HG02571 (cell line): ENCODE data around the gene ADAMTS7.
"Not testable (repeated sequence)": the region's sequence is repeated elsewhere in the genome, so short reads cannot be mapped to it uniquely, and the experiment has no call there.

Experiments used
- ATAC-seq: cut with Tn5 transposase; IDR thresholded peaks from one replicate; pipeline ENCODE4 v1.9.1; 2021; ENCODE audit warnings: mild to moderate bottlenecking, moderate library complexity; ENCODE audit not compliant: unreplicated experiment

Gene ADAMTS7

DNA sequence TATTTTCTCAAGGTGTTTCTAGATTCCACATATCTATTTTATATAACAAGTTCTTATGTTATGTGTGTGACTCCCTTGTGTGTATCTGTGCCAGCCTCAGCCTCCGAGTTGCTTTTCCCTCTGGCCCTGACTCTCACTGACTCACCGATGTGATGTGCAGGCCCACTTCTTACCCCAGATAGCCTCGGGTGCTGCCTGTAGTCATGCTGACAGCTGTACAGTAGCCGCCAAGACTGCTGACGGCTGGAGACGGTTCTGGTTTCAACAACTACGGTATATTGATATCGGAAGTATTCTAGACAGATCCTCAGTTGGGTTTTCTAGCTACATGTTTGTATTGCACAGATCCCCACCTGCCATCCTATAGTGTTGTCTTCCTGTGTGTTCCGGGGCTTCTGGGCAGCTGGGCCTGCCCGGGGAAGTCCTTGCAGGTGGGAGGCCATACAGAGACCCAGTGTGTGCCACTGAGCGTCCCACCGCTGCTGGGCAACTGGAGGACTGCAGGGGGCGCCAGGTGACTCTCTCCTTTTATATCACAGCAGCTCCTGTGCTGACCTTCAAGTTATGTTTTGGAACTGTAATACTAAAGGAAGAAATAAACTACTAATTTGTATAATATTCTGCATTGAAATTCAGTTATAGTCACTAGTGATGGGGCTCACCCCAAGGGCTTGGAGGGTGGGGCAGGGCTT lies 55.2 kb downstream of the ADAMTS7 start:
- ATAC-seq: not testable (repeated sequence)

DNA sequence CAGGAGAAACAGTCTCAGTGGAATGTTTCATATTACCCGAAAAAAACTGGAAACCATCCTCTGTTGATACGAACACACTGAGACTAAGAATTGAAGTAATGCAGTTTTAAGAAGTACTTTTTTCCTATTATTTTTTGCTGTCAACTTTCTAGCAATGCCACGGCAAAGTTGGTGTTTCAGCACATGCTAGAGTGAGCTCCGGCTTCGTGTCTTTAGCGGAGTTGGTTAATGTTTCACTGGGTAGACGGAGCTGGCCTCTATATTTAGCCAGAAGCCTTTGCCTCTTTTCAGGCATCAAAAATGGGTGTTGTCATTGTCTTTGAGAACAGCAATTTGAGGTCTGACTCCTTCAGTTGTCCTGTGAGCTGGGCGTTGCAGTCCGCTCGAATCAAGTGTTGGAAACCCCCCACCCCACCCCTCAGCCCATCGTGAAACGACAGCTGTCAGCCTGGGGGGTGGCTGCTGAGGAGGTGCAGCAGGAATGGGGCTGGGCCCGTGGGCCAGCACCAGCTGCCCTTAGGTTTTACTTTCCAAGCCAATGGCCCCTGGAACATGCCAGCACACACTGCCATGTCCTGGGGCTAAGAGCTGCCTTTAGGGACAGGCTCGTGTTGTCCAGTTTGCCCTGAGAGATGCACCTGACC lies 56.5 kb downstream of the ADAMTS7 start:
- not testable (repeated sequence) for ATAC-seq

- ATAC-seq: not testable (repeated sequence)
These were observed 57.3 kb downstream of the ADAMTS7 start for GRCh38 chr15:78753751-78754535.

- not testable (repeated sequence) for ATAC-seq
These were observed 58.0 kb downstream of the ADAMTS7 start for GRCh38 chr15:78753359-78753659.

GRCh38 chr15:78752492-78753358 lies 58.5 kb downstream of the ADAMTS7 start:
- ATAC-seq: no peak

- no peak for ATAC-seq
These were observed 59.7 kb downstream of the ADAMTS7 start for GRCh38 chr15:78751602-78751979.

- ATAC-seq: peak; percentile 80
These were observed 60.2 kb downstream of the ADAMTS7 start for GRCh38 chr15:78750974-78751601.

- ATAC-seq: no peak
These were observed 60.7 kb downstream of the ADAMTS7 start for GRCh38 chr15:78750566-78750965.

GRCh38 chr15:78749831-78750230 lies 61.4 kb downstream of the ADAMTS7 start:
- ATAC-seq: no peak

GRCh38 chr15:78747877-78748276 lies 63.4 kb downstream of the ADAMTS7 start:
- ATAC-seq: not testable (repeated sequence)

GRCh38 chr15:78741674-78742073 lies 69.6 kb downstream of the ADAMTS7 start:
- not testable (repeated sequence) for ATAC-seq

GRCh38 chr15:78740904-78741274 lies 70.4 kb downstream of the ADAMTS7 start:
- ATAC-seq: no peak

- no peak for ATAC-seq
These were observed 71.0 kb downstream of the ADAMTS7 start for GRCh38 chr15:78739996-78740903.

- ATAC-seq: no peak
These were observed 72.1 kb downstream of the ADAMTS7 start for GRCh38 chr15:78739206-78739605.

DNA sequence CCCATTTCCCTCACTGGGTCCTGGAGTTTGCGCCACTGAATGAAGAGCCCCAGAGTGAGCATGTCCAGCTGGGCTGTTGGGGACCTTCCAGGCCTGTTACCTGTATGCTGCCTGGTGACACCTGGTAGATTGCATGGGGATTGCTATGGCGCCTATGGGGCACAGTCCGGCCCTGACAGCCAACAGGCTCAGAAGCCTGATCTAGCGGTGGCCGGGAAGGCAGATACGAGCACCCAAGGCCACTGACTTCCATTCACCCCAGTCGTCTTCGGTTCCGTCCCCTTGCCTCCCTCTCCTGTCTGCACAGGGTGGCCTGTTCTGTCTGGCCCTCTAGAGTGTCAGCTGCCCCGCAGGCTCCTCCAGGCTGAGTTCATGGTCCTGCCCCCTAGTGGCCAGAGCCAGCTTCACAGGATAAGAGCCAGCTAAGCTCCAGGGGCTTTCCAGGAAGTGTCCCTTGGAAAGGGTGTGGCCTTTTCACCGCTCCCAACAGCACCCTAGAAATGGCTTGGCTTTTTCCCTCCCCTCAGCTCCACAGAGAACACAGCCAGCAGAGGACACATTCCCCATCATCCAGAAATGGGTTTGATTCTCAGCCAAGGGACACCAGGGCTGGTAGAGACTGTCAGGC lies 73.2 kb downstream of the ADAMTS7 start:
- ATAC-seq: not testable (repeated sequence)

DNA sequence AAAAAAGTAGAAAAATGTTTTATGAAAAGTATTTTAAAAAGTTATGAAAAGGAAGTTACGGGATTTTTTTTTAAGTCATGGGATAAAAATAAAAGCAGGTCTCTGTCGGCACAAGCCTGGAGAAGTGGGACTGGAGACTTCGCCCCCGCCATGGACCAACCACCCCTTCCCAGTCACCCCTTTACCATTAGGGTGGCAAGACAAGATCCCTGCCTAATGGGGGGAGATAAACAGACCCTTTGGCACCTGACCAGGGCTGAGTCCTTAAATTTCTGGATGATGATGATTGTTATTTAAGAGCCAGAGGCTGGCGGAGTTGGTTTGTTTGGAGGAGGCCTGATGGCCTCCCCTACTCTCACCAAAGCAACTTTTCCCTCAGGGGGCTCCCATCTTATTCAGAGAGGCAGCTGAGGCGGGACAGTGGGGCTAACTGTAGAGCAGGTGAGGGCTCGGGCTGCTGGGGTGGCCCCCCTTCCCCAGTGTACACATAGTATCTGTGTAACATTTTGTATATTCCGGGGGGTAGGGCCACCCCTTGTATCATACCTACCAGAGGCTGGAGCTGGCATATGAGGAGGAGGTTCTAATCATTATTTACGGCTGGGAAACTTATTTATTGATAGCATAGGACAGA lies 74.0 kb downstream of the ADAMTS7 start:
- ATAC-seq: no peak

- not testable (repeated sequence) for ATAC-seq
These were observed 75.0 kb downstream of the ADAMTS7 start for GRCh38 chr15:78736286-78736685.

DNA sequence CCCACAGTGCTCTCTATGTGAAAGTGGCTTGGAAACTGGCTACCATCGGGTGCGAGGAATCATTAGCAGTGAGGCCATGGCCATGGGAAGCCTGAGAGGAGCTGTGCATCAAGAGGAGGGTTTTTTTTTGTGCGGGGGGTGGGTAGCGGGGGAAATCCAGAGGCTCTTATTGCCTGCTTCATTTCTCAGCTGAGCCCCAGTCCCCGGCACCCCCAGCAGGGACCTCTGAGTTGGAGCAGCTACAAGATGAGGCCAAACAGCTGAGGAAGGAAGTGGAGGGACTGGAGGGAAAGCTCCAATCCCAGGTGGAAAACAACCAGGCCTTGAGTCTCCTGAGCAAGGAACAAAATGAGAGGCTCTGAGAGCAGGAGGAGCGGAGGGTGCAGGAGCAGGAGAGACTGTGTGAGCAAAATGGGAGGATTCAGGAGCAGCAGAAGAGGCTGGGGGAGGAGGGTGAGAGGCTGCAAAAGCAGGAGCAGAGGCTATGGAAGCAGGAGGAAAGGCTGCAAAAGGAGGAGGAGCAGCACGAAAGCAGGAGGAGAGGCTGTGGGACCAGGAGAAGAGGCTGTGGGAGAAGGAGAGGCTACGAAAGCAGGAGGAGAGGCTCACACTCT lies 76.7 kb downstream of the ADAMTS7 start:
- ATAC-seq: no peak
